ENCODE data around the gene SESTD1.
"Not testable (repeated sequence)": the region's sequence is repeated elsewhere in the genome, so short reads cannot be mapped to it uniquely, and the experiment has no call there.

Gene SESTD1

DNA sequence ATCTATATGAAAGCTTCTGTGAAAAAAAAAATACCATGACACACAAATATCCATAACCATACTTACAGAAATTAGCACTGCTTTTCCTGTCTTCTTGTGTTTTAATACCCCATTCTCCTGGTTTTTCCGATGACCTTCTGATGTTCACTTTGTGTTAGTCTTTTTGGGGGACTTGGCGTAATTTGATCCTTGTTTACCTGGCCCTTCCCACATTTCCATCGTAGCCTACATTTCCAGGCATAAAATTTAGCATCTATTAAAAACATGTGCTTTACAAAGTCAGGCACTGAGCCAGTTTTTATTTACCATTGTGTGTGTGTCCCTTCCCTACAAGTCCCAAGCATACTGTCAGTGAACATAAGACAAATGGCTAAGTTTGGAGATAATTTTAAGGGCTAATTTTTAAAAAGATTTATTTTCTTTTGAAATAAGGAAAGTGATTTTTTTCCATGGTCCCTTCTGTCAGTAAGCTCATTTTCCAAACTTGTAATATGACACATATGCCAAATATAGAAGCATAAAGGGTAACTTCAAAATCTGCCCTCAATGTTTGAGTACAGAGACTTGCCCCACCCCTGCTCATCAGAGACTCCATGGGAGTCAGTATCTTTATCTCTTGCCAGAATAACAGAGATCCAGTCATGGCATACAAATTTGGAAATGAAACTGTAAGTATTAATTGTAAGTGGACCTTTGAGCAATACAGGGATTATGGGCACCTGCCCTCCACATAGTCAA lies 27.3 kb downstream of the SESTD1 start:
- peak; percentile 13 for DNase-seq

DNA sequence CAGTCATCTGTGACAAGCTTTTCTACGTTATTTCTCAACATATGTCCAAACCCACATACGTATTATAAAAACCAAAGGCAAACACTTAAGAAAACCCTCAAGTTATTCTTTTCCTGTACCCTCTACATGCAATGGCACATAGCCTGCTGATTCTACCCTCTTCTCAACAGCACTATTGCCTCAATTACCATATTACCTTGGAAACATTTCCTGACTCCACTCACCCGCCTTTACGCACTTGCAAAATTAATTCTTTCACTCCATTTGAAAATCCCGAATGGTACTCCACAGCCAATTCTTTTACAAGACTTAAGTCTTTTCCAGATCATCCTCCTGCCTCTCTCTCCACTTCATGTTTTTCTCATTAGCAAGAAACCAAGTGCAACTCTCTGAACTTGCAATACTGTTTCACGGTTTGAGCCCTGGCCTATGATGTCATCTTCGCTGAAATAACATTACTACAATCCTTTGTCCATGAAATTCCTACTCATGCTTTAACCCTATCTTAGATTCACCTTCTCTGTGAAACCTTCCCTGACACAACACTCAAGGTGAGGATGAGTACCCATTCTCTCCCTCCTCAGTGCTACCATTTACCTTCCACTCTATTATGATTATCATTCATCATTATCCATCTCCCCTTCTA lies 29.0 kb downstream of the SESTD1 start:
- DNase-seq = peak; percentile 68

DNA sequence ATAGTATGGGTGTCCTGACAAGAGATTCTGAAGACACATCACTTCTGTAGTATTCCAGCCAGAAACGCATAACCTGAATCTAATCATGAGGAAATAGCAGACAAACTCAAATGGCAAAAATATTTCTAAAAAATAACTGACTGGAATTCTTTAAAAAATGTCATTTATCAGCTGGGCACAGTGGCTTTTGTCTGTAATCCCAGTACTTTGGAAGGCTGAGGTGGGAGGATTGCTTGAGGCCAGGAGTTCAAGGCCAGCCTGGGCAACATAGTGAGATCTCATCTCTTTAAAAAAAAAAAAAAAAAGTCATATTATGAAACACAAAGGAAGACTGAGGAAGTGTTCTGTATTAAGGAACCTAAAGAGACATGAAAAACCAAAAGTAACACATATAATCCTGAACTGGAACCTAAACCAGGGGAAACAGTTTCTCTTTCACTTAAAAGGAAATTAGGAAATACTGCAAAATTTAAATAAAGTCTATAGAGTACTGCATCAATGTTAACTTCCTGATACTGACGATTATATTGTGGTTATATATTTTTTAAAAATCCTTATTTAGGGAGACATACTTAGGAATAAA lies 29.9 kb downstream of the SESTD1 start:
- no peak for DNase-seq

DNA sequence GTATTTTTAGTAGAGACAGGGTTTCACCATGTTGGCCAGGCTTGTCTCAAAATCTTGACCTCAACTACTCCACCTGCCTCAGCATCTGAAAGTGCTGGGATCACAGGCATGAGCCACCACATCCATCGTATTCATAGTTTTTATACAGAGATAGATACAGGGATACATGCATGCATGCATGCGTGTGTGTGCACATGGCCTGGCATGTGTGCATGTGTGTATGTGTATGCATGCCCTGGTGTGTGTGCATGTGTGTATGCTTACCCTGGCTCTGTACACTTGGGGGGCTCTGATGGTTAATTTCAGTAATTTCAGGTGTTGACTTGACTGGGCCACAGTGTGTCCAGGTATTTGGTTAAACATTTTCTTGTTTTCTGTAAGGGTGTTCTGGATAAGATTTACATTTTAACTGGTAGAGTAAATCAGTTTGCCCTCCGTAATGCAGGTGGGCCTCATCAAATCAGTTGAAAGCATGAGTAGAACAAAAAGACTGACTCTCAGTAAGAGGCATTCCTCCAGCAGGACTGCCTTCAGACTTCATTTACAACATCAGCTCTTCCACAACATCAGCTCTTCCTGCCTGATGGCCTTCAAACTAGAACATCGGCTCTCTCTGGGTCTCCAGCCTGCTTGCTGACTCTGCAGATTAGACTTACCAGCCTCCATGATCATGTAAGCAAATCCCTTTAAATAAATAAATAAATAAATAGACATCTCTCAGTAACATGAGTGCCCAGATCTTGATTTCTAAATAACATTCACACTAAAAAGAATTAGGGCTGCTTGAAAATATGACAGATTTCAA lies 30.8 kb downstream of the SESTD1 start:
- DNase-seq = no peak

DNA sequence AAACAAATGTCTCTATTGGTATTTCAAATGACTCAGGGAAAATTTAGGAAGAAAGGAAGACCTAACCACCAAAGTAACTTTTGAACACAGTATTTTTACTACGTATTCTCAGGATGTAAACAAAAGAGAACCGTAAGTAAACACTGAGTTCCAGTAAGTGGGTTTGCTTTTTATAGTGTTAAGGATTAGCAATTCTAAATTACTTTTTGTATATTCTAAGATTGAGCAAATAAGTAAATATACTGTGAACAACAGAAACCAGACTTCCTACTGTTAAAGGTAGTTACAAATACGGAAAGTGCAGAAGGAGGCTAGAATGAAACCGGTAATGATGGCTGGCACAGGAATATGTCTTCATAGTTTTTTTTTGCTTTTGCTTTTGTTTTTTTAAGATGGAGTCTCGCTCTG lies 31.5 kb downstream of the SESTD1 start:
- DNase-seq = no peak

DNA sequence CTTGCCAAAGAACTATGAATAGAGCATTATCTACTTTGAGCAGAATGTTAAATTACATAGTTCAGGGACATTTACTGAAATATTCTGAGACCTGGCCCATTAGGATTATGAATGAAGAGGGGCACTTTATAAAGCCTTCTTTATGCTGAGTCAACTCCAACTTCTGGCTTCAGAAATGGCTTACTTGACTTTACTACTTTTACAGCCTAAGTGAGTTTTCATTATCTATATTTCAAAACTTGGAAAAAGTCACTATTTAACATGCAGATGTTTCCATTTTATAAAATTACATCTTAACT lies 37.7 kb downstream of the SESTD1 start:
- no peak for DNase-seq

DNA sequence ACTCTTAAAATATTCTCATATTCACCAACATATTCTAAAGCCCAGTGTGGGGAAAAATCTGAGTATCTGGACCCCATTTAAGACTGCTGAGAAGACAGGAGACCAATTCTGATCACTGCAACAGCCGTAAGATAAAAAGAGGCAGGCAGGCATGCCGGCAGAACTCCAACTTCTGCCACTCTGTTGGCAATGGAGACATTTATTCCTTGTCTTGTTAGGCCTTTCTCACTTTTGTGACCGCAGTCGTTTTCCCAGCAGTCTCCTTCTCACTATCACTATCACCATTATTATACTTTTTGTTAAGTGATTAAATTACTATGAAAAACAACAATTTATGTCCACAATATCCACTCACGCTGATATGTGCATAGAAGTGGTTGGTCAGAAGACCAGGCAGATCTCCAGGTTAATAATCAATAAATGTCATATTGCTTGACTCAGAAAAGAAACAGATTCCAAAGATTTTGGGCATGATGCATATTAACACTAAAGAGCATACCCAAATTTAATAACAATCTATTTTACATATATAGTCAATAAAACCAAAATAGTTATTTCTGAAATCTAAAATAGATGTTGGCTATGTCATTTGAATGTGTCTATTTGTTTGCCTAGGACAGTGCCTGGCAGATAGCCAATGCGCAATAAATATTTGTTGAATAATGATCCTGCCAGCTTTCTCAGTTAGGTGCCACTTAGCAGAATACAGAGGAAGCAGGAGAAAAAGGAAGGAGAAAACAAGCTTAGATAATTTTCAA lies 38.2 kb downstream of the SESTD1 start:
- DNase-seq = no peak

DNA sequence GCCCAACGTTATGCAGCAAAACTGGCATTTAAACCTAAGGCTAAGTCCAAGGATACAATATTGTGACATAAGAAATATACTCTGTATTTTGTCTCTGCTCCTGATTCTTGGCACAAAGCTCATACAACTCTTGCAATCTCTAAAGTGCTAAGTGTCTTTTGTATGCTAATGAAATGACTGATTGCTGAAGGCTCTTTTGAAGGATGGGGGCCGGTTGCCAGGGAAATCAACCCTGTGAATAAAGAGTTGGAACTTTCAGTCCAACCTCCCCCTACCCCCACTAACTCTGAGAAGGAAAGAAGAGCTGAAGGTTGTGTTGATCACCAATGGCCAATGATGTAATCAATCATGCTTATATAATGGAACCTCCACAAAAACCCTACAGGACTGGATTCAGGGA lies 40.3 kb downstream of the SESTD1 start:
- no peak for DNase-seq

DNA sequence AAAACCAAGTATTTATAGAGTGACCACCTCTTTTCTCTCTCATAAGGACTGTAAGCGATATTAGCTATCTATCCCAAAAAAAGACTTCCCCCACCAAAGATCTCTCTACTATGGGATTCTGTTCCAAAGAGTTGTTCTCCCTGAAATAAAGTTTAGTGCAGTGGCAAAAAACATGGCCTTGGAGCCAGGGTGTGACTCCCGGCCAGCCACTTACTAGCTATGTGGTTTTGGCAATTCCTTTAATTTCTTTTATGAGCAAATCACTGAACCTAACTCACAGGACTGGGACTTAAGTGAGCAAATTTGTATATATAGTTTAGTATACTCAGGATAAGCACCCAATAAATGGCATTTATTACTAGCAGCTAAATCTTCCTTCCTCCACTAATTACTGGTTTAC lies 42.6 kb downstream of the SESTD1 start:
- no peak for DNase-seq

DNA sequence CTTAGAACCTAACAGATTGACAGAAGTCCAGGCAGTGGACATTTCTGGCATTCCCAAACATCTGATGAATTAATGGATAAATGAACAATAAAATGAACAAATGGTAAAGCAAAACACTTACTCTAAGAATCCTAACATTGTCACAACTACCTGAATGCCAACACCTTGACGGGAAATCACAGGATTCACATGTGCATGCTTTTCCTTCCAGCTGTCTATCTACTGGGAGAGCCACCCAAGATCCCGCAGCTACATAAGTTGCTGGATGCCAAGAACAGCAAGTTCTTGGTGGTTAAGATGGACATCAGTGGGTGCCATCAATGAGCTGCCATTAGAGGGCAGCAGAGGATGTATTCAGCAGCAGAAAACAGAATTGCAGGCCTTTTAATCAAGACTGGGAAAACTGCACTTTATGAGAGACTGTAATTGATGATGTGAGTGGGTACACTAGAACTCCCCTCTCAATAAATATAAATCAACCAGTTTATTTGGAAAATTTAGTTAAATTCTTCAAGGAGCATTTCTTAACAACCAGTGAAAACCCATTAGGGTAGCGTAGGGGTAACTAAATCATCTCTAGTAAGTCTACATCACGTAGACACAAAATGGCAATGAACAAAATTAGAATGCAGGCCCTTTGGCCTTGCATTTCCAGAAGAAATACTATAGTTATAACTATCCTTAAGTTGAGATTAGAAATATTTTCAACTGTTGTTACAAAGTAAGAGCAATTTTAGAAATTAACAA lies 45.6 kb downstream of the SESTD1 start:
- peak; percentile 75 for DNase-seq

DNA sequence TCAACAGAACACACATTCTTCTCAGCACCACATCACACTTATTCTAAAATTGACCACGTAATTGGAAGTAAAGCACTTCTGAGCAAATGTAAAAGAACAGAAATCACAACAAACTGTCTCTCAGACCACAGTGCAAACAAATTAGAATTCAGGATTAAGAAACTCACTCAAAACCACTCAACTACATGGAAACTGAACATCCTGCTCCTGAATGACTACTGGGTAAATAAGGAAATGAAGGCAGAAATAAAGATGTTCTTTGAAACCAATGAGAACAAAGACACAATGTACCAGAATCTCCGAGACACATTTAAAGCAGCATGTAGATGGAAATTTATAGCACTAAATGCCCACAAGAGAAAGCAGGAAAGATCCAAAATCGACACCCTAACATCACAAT lies 50.0 kb downstream of the SESTD1 start:
- not testable (repeated sequence) for DNase-seq

DNA sequence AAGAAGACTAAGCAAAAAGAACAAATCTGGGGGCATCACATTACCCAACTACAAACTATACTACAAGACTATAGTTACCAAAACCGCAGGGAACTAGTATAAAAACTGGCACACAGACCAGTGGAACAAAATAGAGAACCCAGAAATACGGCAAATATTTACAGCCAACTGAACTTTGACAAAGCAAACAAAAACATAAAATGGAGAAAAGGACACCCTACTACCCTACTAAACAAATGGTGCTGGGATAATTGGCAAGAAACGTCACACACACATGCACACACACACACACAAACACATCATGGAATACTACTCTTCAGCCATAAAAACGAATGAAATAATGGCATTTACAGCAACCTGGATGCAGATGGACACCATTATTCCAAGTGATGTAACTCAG lies 53.3 kb downstream of the SESTD1 start:
- DNase-seq = no peak

DNA sequence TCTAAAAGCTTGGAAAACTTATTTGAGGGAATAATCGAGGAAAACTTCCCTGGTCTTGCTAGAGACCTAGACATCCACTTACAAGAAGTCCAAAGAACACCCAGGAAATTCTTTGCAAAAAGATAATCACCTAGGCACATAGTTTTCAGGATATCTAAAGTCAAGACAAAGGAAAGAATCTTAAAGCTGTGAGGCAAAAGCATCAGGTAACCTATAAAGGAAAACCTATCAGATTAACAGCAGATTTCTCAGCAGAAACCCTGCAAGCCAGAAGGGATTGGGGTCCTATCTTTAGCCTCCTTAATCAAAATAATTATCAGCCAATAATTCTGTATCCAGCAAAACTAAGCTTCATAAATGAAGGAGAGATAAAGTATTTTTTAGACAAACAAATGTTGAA lies 56.4 kb downstream of the SESTD1 start:
- not testable (repeated sequence) for DNase-seq

DNA sequence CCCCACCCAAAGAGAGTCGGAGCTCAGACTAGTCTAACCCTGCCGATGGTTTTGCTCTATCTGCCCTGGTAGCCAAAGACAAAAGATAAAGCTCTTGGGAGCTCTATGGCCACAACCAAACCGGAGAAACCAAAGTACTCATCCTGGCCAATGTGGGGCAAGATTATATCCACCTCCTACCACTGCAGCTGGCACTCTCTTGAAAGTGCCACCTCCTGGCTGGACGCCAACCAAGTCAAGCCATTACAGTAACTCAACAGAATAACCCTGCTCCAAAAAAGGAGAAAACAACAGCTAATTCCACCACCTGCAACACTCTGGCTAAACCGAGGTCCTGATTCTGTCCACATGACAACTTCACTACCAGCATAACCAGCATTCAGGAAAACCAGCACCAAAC lies 57.6 kb downstream of the SESTD1 start:
- no peak for DNase-seq

DNA sequence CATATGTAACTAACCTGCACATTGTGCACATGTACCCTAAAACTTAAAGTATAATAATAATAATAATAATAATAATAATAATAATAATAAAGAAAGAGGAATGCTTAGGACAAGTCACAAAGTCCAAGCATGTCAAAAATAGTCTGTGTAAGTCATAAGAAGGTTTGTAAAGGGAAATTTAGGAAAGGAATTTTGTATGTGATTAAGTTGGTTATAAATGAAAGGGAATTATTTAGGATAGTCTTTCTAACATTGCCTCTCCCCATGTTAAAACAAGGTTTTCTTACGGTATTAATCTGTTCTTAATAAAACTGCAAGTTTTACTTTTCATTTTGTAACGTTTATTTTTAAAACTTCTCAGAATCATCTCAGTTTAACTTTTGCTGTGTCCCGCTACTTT lies 62.8 kb downstream of the SESTD1 start:
- DNase-seq = no peak

DNA sequence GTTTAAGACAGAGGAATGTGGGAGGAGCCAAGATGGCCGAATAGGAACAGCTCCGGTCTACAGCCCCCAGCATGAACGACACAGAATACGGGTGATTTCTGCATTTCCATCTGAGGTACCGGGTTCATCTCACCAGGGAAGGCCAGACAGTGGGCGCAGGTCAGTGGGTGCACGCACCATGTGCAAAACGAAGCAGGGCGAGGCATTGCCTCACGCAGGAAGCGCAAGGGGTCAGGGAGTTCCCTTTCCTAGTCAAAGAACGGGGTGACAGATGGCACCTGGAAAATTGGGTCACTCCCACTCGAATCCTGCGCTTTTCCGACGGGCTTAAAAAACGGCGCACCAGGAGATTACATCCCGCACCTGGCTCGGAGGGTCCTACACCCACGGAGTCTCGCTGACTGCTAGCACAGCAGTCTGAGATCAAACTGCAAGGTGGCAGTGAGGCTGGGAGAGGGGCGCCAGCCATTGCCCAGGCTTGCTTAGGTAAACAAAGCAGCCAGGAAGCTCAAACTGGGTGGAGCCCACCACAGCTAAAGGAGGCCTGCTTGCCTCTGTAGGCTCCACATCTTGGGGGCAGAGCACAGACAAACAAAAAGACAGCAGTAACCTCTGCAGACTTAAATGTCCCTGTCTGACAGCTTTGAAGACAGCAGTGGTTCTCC lies 68.6 kb downstream of the SESTD1 start:
- not testable (repeated sequence) for DNase-seq

DNA sequence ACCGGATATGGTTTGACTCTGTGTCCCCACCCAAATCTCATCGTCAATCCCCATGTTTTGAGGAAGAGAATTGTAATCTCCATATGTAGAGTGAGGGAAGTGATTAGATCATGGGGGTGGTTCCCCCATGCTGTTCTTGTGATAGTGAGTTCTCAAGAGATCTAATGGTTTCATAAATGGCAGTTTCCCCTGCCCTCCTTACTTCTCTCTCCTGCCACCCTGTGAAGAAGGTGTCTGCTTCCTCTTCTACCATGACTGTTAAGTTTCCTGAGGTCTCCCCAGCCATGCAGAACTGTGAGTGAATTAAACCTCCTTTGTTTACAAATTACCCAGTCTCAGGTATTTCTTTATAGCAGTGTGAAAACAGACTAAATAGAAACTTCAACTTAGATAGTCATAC lies 69.5 kb downstream of the SESTD1 start:
- DNase-seq = no peak

DNA sequence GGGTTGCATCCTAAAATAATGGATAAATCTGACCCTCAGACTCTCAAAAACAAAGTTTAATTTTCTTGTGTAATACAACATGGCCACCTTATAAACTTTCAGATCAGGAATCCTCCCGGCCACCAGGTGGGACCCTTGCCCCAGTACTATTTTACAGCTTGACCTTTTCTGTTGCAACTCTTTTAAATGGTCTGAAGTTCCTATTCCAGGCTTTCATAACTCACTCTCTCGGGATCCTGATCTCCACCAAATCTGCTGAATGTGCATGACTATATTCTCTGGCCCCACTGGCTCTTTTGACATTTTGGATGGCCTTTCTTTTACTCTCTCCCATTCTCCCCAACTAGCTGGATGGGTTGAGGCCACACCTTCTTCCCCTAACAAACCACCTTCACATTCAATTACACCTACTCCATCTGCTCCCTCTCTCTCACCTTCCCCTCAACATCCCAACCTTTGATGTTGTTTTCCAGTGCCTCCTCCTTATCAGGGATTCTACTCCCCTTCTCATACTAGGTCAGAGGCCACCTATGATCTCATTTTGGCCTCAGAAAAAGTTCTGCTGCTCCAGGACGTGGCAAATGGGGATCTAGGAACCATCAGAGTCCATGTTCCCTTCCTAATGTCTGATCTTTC lies 70.8 kb downstream of the SESTD1 start:
- no peak for DNase-seq

DNA sequence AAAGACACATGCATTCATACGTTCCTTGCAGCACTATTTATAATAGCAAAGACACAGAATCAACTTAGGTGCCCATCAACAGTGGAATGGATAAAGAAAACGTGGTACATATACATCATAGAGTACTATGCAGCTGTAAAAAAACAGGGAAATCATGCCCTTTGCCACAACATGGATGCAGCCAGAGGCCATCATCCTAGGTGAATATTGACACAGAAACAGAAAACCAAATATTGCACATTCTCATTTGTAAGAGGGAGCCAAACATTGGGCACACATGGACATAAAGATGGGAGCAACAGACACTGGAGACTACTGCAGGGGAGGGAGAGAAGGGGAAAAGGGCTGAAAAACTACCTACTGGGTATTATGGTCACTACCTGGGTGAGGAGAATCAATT lies 73.5 kb downstream of the SESTD1 start:
- DNase-seq = no peak

DNA sequence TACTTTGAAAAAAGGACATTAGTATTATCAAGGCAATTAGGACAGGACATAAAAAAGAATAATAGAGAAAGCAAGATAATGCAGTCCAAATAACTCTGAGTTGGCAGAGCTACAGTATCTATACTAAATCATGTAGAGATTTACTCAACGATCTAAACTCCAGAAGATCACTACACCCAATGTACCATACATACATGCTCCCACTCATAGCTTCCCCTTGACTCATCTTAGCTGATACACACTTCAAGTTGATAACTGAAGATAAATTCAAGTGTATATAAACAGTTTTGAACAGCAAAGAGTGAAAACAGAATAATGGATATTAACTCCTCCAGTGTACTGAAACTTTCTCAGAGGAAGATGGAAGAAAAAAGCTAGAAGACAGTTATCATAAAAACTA lies 78.5 kb downstream of the SESTD1 start:
- DNase-seq = no peak

DNA sequence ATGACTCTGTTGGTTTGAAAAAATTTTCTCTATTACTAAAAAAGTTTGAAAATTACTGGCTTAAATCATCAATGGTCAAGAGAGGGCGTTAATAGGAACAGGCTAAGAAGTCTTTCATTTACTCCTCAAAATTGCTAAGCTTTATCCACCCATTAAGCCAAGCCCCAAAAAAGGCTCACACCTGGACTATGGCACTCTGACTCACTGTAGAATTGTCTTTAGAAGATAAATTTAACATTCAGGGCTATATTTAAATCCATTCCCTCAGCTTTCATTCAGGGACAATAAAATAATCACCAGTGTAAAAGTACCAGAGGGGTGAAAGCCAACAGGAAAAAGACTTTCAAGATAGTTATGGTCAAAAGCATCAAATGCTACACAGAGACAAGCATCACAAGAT lies 80.0 kb downstream of the SESTD1 start:
- no peak for DNase-seq
